ENCODE measurements around the gene CDRT4. TPM values are rescaled to one million over a fixed set of nuclear protein-coding genes. Genes with fewer than 3 reads are reported as not detected.

CDRT4 gene
- total RNA-seq, 1 donor: 2.9 TPM

DNA sequence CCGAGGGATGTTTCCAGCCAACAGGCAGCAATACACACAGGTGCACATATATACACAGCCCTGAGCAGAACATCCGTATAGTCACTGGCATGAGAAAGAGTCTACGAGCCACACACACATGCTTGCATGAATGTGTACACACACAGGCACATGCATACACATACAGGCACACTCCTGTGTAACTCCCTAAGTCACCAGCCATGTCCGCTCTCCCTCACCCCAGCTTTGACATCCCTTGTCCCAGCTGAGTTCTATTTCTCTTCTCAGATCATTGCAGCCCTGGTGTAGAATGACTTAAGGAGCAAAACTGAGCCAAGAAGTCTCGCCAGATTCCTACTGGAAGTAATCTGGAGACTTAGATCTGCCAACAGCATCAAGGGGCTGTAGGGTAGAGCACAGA, 13.1 kb downstream of the CDRT4 start:
- TF ChIP-seq, protein P1, sequence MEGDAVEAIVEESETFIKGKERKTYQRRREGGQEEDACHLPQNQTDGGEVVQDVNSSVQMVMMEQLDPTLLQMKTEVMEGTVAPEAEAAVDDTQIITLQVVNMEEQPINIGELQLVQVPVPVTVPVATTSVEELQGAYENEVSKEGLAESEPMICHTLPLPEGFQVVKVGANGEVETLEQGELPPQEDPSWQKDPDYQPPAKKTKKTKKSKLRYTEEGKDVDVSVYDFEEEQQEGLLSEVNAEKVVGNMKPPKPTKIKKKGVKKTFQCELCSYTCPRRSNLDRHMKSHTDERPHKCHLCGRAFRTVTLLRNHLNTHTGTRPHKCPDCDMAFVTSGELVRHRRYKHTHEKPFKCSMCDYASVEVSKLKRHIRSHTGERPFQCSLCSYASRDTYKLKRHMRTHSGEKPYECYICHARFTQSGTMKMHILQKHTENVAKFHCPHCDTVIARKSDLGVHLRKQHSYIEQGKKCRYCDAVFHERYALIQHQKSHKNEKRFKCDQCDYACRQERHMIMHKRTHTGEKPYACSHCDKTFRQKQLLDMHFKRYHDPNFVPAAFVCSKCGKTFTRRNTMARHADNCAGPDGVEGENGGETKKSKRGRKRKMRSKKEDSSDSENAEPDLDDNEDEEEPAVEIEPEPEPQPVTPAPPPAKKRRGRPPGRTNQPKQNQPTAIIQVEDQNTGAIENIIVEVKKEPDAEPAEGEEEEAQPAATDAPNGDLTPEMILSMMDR (IDR thresholded peaks at IDR 0.05; ENCODE audit: insufficient read depth, low read length): no peak
- H3K4me3 ChIP-seq (ENCODE audit: low read depth, low read length): no peak overlapping the region
- no peak for DNase-seq (ENCODE audit: low read depth)

DNA sequence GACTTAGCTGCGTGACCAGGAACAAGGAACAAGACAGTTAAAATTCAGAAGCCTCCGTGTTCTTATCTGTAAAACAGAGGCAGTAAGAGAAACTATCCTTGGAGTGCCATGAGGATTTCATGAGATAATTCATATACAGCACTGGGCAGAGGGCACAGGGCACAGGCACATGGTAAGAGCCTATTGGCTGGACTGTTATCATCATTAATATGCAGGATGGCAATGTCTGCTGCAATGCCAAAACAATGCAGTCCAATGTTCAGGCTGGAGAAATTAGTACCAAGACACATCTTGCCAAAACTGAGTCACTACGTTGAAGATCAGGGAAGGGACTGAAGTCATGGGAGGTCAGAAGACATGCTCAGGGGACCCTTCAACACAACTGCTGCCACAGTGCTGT, 13.6 kb downstream of the CDRT4 start:
- DNase-seq (ENCODE audit: low read depth): no peak
- TF ChIP-seq, protein P1 (IDR thresholded peaks at IDR 0.05; ENCODE audit: insufficient read depth, low read length): no peak
- H3K4me3 ChIP-seq (ENCODE audit: low read depth, low read length): no peak overlapping the region

DNA sequence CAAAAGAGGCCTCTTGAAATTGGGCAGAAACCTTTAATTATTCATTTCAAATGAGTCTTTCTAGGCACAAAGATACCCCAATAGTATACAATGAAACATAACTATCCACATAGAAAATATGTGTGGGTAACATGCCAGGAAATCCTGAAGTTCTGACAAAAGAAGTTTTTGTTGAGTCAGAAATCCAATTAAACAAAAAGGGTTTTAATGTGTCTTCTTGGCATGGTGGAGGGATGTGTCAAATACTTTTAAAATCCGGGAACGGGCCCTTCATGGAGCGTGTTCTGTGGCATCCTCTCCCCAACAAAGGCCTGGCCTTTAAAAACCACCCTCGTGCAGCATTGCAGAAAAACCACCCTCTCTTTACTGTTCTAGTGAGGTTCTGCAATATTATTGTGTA, 14.2 kb downstream of the CDRT4 start:
- DNase-seq (ENCODE audit: low read depth): peak; percentile 50
- H3K4me3 ChIP-seq (ENCODE audit: low read depth, low read length): no peak overlapping the region
- TF ChIP-seq, protein P1 (IDR thresholded peaks at IDR 0.05; ENCODE audit: insufficient read depth, low read length): no peak

DNA sequence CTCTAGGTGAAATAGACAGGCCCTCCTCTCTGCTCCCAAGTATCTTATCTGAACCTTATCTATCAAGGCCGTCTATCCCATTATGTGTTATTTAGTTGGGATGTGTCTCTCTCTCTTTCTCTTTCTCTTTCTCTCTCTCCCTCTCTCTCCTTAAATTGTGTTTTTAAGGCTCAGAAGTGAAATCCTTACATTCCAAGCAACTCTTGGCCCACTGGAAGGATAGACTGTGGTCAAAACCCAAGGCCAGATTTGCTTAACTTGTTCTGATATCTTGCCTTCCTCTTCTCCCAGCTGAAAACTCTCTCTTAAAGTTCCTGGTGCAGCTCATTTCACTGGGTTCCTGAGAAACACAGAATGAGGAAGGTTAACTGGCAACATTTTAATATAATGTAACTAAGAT, 14.7 kb downstream of the CDRT4 start:
- no peak overlapping the region for H3K4me3 ChIP-seq (ENCODE audit: low read depth, low read length)
- DNase-seq (ENCODE audit: low read depth): peak; percentile 65
- TF ChIP-seq, protein P1 (IDR thresholded peaks at IDR 0.05; ENCODE audit: insufficient read depth, low read length): no peak

DNA sequence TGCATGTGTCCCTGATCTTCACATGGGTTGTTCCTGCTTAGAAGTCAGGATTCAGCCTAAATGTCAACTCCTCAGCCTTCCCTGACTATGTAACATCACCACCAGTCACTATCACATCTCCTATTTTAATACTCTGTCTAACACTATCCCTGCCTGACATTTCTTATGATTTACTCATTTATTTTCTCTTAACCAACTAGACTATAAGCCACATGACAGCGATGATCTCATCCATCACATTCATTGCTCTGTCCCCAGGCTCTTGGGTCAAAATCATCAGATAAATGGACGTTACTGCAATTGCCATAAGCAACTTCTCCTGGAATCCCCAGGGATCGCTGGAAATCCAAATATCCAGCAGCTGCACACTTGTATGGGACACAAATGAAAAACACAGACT, 15.7 kb downstream of the CDRT4 start:
- DNase-seq (ENCODE audit: low read depth): no peak
- TF ChIP-seq, protein P1 (IDR thresholded peaks at IDR 0.05; ENCODE audit: insufficient read depth, low read length): no peak
- H3K4me3 ChIP-seq (ENCODE audit: low read depth, low read length): no peak overlapping the region

DNA sequence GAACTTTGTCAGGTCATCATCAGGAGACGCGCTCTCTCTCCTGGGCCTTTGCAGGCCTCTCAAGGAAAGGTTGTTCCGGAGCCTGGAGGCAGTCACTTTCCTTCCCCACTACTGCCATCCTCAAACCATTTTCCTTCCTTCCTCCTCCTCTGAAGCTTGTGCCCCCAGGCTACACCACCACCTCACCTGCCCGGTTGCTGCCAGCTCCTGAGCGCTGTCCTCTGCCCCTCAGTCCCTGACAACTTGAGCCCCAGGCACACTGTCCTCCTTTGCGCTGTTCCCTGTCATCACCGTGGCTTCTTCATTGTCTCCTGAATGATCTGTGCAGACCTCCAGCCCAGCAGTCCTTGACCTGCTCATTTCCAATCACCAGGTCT, 18.9 kb downstream of the CDRT4 start:
- TF ChIP-seq, protein P1 (IDR thresholded peaks at IDR 0.05; ENCODE audit: insufficient read depth, low read length): no peak
- no peak for DNase-seq (ENCODE audit: low read depth)
- no peak overlapping the region for H3K4me3 ChIP-seq (ENCODE audit: low read depth, low read length)

DNA sequence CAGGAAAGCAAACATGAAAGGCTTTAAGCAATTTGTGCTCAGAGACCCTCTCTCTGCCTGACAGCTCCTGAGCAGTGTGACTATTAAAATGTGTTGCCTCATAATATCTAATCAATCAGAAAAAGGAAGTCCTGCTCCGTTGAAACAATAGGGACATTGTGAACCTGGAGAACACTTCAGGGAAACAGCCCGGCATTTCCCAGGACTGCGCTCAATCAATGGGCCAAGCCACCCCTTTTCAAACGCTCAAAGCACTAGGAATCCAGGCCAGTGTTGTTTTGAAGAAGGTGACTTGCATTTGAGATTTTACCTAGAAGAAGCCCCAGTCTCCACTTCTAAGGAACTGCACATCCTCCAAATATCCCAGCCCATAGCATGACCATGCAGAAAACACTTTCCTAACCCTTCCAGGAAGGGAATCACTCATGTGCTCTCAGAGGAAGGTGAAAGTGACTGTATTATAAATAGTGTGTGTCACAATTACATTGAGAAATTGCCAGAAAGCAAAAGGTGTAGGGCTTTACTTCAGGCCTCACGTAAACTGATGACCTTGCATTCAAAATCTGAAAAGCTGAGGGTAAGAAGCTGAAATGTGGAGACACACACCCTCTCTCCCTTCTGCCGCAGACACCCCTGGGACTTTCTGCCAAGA, 19.4 kb downstream of the CDRT4 start:
- no peak overlapping the region for H3K4me3 ChIP-seq (ENCODE audit: low read depth, low read length)
- no peak for DNase-seq (ENCODE audit: low read depth)
- TF ChIP-seq, protein P1 (IDR thresholded peaks at IDR 0.05; ENCODE audit: insufficient read depth, low read length): no peak
